ENCODE measurements around the gene ETV5. TPM values are rescaled to one million over a fixed set of nuclear protein-coding genes. Genes with fewer than 3 reads are reported as not detected.
A peak's percentile ranks its signal among the peaks of the same experiment; 100 is the strongest.

ETV5 gene
- total and polyA plus RNA-seq, 9 of the 15 experiments (the other 6 are each of a cell fraction or from before 2014, with no cell fraction given), result 9.2 to 25.9 (median 15.9) TPM

- Histone ChIP-seq H3K27ac (ENCODE audit: extremely low read depth, low read depth, low read length) (no peak overlapping the region), H3K4me1 (replicated peaks in 1 of 2; ENCODE audit: control insufficient read depth in 2 of 2, insufficient read depth in 2 of 2, low read length in 2 of 2) (no peaks in the 10 kb centered on the region), H3K4me3 (no peak overlapping the region), H3K79me2 (ENCODE audit: control insufficient read depth, insufficient read depth, low read length) (no peaks in the 10 kb centered on the region), H4K20me1 (replicated peaks; ENCODE audit: control insufficient read depth, insufficient read depth, low read length) (no peaks in the 10 kb centered on the region), H3K9me1 (ENCODE audit: control insufficient read depth, insufficient read depth, low read length) (no peaks in the 10 kb centered on the region), H3K9ac (ENCODE audit: insufficient read depth in 1 of 2, low read depth in 2 of 2, low read length in 2 of 2) (no peak overlapping the region), H3K27me3 (ENCODE audit: control insufficient read depth in 2 of 2, insufficient read depth in 2 of 2, low read length in 2 of 2) (peaks cover 33 to 62% of the 10 kb centered on the region in 2 experiments), H3K9me3 (replicated peaks; ENCODE audit: control insufficient read depth, insufficient read depth, low read depth, low read length) (no peaks in the 10 kb centered on the region), H2AFZ (ENCODE audit: low read depth, low read length) (no peak overlapping the region), H3K4me2 (ENCODE audit: insufficient read depth, low read length) (no peak overlapping the region), H3K36me3 (ENCODE audit: control insufficient read depth, insufficient read depth, low read length) (no peaks in the 10 kb centered on the region)
- POLR2A ChIA-PET, result interaction anchor here (0.5 to 1.1 kb wide), 4 partner anchors 12 to 812 kb away, joined by 3 read pairs; no protein-coding TSS in a partner anchor
- ATAC-seq (no peak), FAIRE-seq (no peak), DNase-seq (ENCODE audit: extremely low read depth in 1 of 4, low spot score in 3 of 4) (no peak)
- no peak for TF ChIP-seq CBX2 (IDR thresholded peaks at IDR 0.05; ENCODE audit: insufficient read depth, low read length, poor library complexity, severe bottlenecking)
- peak; percentile 71 for TF ChIP-seq PKNOX1 (IDR thresholded peaks at IDR 0.05)
- TF ChIP-seq MEIS2 (IDR thresholded peaks at IDR 0.05; ENCODE audit: partially characterized antibody), result peak; percentile 85
- TF ChIP-seq PBX2 (CRISPR knock-in tag; IDR thresholded peaks at IDR 0.05; ENCODE audit: low read depth), result no peak
- peak; percentile 85 for TF ChIP-seq PBX2 (tag; conservative IDR thresholded peaks at IDR 0.05; ENCODE audit: low read depth)
- WGBS (ENCODE audit: insufficient coverage, low coverage, missing lambda C conversion rate), result 0% methylated on average over 3 of the region's 3 CpGs
- intact Hi-C loops (cut with micrococcal nuclease) (no loop called here), in situ Hi-C loops (cut with MboI) (no loop called here)
- no TSS peak for BruUV-seq (replicated peaks)
- CTCF ChIA-PET (ENCODE audit: low intra/inter-chr PET ratio), result no interaction called here
These were observed 8.7 kb upstream of the ETV5 start for GRCh38 chr3:186117521-186118134.

All from K562 (cell line).